Measurements from ENCODE around the gene LIF.

- TF ChIP-seq CTCF (IDR thresholded peaks at IDR 0.05; ENCODE audit: low read depth, low read length, missing input control) (no peak), ATF3 (IDR thresholded peaks at IDR 0.05) (no peak), RAD21 (IDR thresholded peaks at IDR 0.05) (no peak), MAX (IDR thresholded peaks at IDR 0.05) (no peak), TAF1 (conservative IDR thresholded peaks at IDR 0.05) (no peak), YY1 (IDR thresholded peaks at IDR 0.05) (no peak), SP1 (IDR thresholded peaks at IDR 0.05) (no peak), REST (IDR thresholded peaks at IDR 0.05) (no peak), HNF4G (IDR thresholded peaks at IDR 0.05) (no peak), NR2F2 (IDR thresholded peaks at IDR 0.05) (no peak)
Observed at GRCh38 chr22:30290342-30291057, 43.9 kb upstream of the LIF start.

Measured in liver (tissue), 3 donors.